DOHH2 (cell line): ENCODE results near the gene F10.

Source experiments
- H3F3A ChIP-seq: fragments of 200-600 bp; sonication (generic), shearing (Covaris generic); 2 replicates; pipeline ENCODE4 v1.6.0; 2016; ENCODE audit warnings: antibody characterized with exemption, mild to moderate bottlenecking; ENCODE audit not compliant: control insufficient read depth, insufficient read depth
- H3K27ac ChIP-seq: fragments of 200-600 bp; sonication (generic); 2 replicates; pipeline ENCODE4 v1.5.1; 2014; ENCODE audit warnings: low read depth, mild to moderate bottlenecking, low read length, moderate library complexity
- H3K27me3 ChIP-seq: fragments of 200-600 bp; sonication (generic); 2 replicates; pipeline ENCODE4 v1.6.1; 2014; ENCODE audit warnings: mild to moderate bottlenecking, low read length, mixed read lengths; ENCODE audit not compliant: control insufficient read depth
- H3K36me3 ChIP-seq: fragments of 200-600 bp; sonication (generic); 2 replicates; pipeline ENCODE4 v1.6.1; 2014; ENCODE audit warnings: mild to moderate bottlenecking, low read length, moderate library complexity, mixed read lengths; ENCODE audit not compliant: control insufficient read depth
- H3K4me1 ChIP-seq: fragments of 200-600 bp; sonication (generic); 2 replicates; pipeline ENCODE4 v1.6.1; 2014; ENCODE audit warnings: mild to moderate bottlenecking, low read length, mixed read lengths; ENCODE audit not compliant: control insufficient read depth
- H3K4me2 ChIP-seq: fragments of 200-600 bp; sonication (generic); 2 replicates; pipeline ENCODE4 v1.6.0; 2014; ENCODE audit warnings: mild to moderate bottlenecking, low read length, moderate library complexity
- H3K4me3 ChIP-seq: fragments of 200-600 bp; sonication (generic); 2 replicates; pipeline ENCODE4 v1.5.1; 2014; ENCODE audit warnings: mild to moderate bottlenecking, low read length, mixed read lengths
- H3K79me2 ChIP-seq: fragments of 200-600 bp; sonication (generic); 2 replicates; pipeline ENCODE4 v1.6.1; 2014; ENCODE audit warnings: mild to moderate bottlenecking, low read length, mixed read lengths; ENCODE audit not compliant: control insufficient read depth
- H3K9me2 ChIP-seq: fragments of 200-600 bp; sonication (generic); replicated peaks from 2 replicates; pipeline ENCODE4 v1.6.1; 2014; ENCODE audit warnings: mild to moderate bottlenecking, low read length, mixed read lengths; ENCODE audit not compliant: control insufficient read depth
- H3K9me3 ChIP-seq: fragments of 200-600 bp; sonication (generic); 2 replicates; pipeline ENCODE4 v1.6.1; 2014; ENCODE audit warnings: antibody characterized with exemption, low read length, mixed read lengths; ENCODE audit not compliant: control insufficient read depth, insufficient read depth
- H4K20me1 ChIP-seq: fragments of 200-600 bp; sonication (generic); 2 replicates; pipeline ENCODE4 v1.6.0; 2014; ENCODE audit warnings: low read depth, mild to moderate bottlenecking, antibody characterized with exemption, low read length, moderate library complexity; ENCODE audit not compliant: control insufficient read depth, insufficient read depth
- EZH2phosphoT487 ChIP-seq: fragments of 200-600 bp; sonication (generic); IDR thresholded peaks from 2 replicates; pipeline ENCODE4 v1.6.1; 2017; ENCODE audit warnings: borderline replicate concordance, mild to moderate bottlenecking, antibody characterized with exemption, low read length, moderate library complexity, mixed read lengths
- TF ChIP-seq, protein P1 (sequence below): fragments of 200-600 bp; sonication (generic); IDR thresholded peaks from one replicate; pipeline ENCODE4 v1.5.1; 2014; ENCODE audit warnings: antibody characterized with exemption, mild to moderate bottlenecking, low read depth, low read length; ENCODE audit not compliant: poor library complexity, severe bottlenecking

F10 gene

DNA sequence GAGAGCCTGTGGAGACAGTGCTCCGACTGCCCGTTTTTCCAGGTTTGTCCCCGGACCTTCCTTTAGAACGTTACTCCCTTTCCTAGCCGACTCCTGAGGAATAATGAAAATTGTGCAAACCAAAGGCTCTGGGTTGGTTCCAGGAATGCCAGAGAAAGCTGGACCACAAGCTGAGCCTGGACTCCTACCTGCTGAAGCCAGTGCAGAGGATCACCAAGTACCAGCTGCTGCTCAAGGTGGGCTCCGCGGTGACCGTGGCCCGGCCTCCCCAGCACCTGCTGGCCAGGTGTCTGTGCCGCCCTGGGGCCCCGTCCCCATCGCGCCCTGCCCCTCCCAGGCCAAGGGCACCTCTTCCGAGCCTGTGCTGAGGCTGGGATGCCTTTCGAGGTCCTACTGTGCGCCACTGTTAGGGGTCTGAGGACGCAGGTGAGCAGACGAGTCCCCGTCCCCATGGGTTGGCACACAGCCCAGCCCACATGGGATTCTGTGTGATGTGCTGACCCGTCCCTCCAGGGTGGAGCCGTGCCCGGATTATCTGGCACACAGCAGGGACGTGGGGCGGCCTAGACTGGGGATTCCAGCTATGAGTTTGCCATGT lies 37.6 kb upstream of the F10 start:
- no peaks in the 10 kb centered on the region for H3K36me3 ChIP-seq
- no peaks in the 10 kb centered on the region for H3K79me2 ChIP-seq
- no peak overlapping the region for H3K4me3 ChIP-seq
- H3K27me3 ChIP-seq = no peaks in the 10 kb centered on the region
- no peaks in the 10 kb centered on the region for H4K20me1 ChIP-seq
- no peaks in the 10 kb centered on the region for H3K9me2 ChIP-seq
- H3K9me3 ChIP-seq = no peaks in the 10 kb centered on the region
- TF ChIP-seq EZH2phosphoT487 = no peak
- TF ChIP-seq, protein P1, sequence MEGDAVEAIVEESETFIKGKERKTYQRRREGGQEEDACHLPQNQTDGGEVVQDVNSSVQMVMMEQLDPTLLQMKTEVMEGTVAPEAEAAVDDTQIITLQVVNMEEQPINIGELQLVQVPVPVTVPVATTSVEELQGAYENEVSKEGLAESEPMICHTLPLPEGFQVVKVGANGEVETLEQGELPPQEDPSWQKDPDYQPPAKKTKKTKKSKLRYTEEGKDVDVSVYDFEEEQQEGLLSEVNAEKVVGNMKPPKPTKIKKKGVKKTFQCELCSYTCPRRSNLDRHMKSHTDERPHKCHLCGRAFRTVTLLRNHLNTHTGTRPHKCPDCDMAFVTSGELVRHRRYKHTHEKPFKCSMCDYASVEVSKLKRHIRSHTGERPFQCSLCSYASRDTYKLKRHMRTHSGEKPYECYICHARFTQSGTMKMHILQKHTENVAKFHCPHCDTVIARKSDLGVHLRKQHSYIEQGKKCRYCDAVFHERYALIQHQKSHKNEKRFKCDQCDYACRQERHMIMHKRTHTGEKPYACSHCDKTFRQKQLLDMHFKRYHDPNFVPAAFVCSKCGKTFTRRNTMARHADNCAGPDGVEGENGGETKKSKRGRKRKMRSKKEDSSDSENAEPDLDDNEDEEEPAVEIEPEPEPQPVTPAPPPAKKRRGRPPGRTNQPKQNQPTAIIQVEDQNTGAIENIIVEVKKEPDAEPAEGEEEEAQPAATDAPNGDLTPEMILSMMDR = no peak
- no peak overlapping the region for H3K4me2 ChIP-seq
- H3K4me1 ChIP-seq = no peaks in the 10 kb centered on the region
- no peak overlapping the region for H3K27ac ChIP-seq
- H3F3A ChIP-seq = no peaks in the 10 kb centered on the region

GRCh38 chr13:113086031-113086750 lies 36.4 kb upstream of the F10 start:
- no peak overlapping the region for H3K4me3 ChIP-seq
- no peaks in the 10 kb centered on the region for H4K20me1 ChIP-seq
- H3K9me2 ChIP-seq = no peaks in the 10 kb centered on the region
- no peaks in the 10 kb centered on the region for H3F3A ChIP-seq
- no peaks in the 10 kb centered on the region for H3K27me3 ChIP-seq
- no peak overlapping the region for H3K27ac ChIP-seq
- TF ChIP-seq, protein P1 = no peak
- no peak for TF ChIP-seq EZH2phosphoT487
- H3K4me1 ChIP-seq = no peaks in the 10 kb centered on the region
- no peaks in the 10 kb centered on the region for H3K36me3 ChIP-seq
- no peaks in the 10 kb centered on the region for H3K79me2 ChIP-seq
- no peak overlapping the region for H3K4me2 ChIP-seq
- H3K9me3 ChIP-seq = no peaks in the 10 kb centered on the region

DNA sequence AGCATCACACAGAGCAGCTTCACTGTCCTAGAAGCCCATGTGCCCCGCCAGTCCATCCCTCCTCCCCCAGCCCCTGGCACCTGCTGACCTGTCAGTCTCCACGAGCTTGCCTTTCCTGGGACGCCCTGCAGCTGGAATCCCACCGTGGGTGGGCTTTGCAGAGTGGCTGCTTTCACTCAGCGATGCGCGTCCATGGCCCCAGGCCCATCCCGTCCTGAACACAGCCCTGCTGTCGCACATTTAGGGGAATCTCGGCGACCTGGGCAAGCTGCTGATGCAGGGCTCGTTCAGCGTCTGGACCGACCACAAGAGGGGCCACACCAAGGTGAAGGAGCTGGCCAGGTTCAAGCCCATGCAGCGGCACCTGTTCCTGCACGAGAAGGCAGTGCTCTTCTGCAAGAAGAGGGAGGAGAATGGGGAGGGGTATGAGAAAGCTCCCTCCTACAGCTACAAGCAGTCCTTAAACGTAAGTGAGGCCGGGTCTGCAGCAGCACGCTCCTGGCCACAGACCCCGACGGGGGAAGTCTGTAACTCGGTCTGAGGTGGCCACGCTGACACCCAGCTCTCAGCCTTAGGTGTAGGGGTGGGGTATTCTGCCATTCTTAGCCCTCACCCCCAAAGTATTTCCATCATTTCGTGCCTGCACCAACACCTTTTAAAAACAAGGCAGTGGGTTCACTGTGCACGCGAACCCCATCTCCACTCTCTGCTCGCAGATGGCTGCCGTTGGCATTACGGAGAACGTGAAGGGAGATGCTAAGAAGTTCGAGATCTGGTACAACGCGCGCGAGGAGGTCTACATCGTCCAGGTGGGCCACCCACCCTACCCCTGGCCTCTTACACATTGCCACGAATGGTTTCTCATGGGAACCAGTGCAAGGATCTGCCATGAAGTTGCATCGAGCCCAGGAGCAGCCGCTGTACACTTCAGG lies 35.3 kb upstream of the F10 start:
- no peak overlapping the region for H3K27ac ChIP-seq
- H3K4me2 ChIP-seq = no peak overlapping the region
- no peaks in the 10 kb centered on the region for H3K4me1 ChIP-seq
- TF ChIP-seq, protein P1 = no peak
- no peak for TF ChIP-seq EZH2phosphoT487
- H3K27me3 ChIP-seq = no peaks in the 10 kb centered on the region
- no peaks in the 10 kb centered on the region for H4K20me1 ChIP-seq
- no peaks in the 10 kb centered on the region for H3K9me2 ChIP-seq
- no peaks in the 10 kb centered on the region for H3K36me3 ChIP-seq
- H3K9me3 ChIP-seq = no peaks in the 10 kb centered on the region
- H3K79me2 ChIP-seq = no peaks in the 10 kb centered on the region
- no peaks in the 10 kb centered on the region for H3F3A ChIP-seq
- H3K4me3 ChIP-seq = no peak overlapping the region
